Measurements from ENCODE around the gene ARMC9. TPM values are rescaled to one million over a fixed set of nuclear protein-coding genes. Genes with fewer than 3 reads are reported as not detected.

ARMC9 gene
- total RNA-seq, 6 donors from 2014 or later = 26.7 to 145 (median 61.0) TPM

DNA sequence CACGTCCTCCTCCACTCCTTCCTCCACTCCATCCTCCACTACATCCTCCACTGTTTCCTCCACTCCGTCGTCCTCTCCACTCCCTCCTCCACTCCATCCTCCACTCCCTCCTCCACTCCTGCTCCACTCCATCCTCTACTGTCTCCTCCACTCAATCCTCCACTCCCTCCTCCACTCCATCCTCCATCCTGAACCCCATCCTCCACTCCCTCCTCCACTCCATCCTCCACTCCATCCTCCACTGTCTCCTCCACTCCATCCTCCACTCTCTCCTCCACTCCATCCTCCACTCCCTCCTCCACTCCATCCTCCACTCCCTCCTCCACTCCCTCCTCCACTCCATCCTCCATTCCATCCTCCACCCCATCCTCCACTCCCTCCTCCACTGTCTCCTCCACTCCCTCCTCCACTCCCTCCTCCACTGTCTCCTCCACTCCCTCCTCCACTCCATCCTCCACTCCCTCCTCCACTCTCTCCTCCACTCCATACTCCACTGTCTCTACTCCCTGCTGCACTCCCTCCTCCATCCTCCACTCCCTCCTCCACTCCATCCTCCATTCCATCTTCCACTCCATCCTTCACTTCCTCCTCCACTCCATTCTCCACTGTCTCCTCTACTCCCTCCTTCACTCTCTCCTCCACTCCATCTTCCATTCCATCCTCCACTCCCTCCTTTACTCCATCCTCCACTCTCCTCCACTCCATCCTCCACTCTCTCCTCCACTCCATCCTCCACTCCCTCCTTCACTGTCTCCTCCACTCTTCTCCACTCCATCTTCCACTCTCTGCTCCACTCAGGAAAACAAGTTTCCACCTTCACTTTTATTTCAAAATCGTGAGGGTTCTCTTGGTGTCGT, 182.8 kb downstream of the ARMC9 start:
- Histone ChIP-seq H3K36me3 (no peaks in the 10 kb centered on the region), H3K4me1 (no peaks in the 10 kb centered on the region), H3K4me3 (no peak overlapping the region), H3K27ac (no peak overlapping the region), H3K27me3 (no peaks in the 10 kb centered on the region), H3K9me3 (peaks cover 0 to 8% (median 4%) of the 10 kb centered on the region in 4 donors)
- DNase-seq = no peak
- ATAC-seq (ENCODE audit: low FRiP score in 2 of 2) = no peak
- WGBS, 2 donors = 86 to 89% methylated on average over 5 of the region's 5 CpGs
- TF ChIP-seq POLR2AphosphoS5 (IDR thresholded peaks at IDR 0.05) = no peak
- no peak for TF ChIP-seq CTCF (IDR thresholded peaks at IDR 0.05)
- no peak for TF ChIP-seq EP300 (IDR thresholded peaks at IDR 0.05)
- TF ChIP-seq POLR2A (IDR thresholded peaks at IDR 0.05) = no peak

DNA sequence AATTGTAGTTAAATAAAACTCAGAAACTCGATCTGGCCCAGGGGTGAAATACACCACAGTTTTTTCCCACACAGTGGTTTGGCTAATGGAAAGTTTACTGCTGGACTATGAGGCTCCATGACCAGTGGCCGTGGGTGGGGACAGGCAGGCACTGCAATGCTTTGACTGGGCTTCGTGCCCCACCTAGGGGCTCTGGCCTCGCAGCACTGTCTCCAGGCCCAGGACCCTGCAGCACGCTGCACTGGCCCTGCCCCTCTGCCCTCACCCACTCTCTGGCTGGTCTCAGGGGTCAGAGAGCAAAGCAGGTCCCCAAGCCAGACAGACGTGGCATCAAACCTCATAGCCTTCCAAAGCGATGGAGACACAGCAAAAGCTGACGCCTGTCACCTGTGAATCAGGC, 183.7 kb downstream of the ARMC9 start:
- no peaks in the 10 kb centered on the region for H3K27me3 ChIP-seq
- no peak for DNase-seq
- WGBS, 2 donors = 84 to 99% methylated on average over 5 to 8 of the region's 8 CpGs
- no peaks in the 10 kb centered on the region for H3K4me1 ChIP-seq
- no peak for TF ChIP-seq EP300 (IDR thresholded peaks at IDR 0.05)
- TF ChIP-seq CTCF (IDR thresholded peaks at IDR 0.05) = no peak
- TF ChIP-seq POLR2AphosphoS5 (IDR thresholded peaks at IDR 0.05) = no peak
- no peak for TF ChIP-seq POLR2A (IDR thresholded peaks at IDR 0.05)
- H3K36me3 ChIP-seq = no peaks in the 10 kb centered on the region
- peaks cover 0 to 8% (median 4%) of the 10 kb centered on the region in 4 donors for H3K9me3 ChIP-seq
- no peak overlapping the region for H3K4me3 ChIP-seq
- H3K27ac ChIP-seq = no peak overlapping the region
- no peak for ATAC-seq (ENCODE audit: low FRiP score in 2 of 2)

GRCh38 chr2:231383416-231384108, 185.1 kb downstream of the ARMC9 start:
- H3K36me3 ChIP-seq = no peaks in the 10 kb centered on the region
- no peaks in the 10 kb centered on the region for H3K27me3 ChIP-seq
- H3K9me3 ChIP-seq = peaks cover 0 to 8% (median 4%) of the 10 kb centered on the region in 4 donors
- H3K4me3 ChIP-seq = no peak overlapping the region
- WGBS, 2 donors = 66 to 73% methylated on average over 9 to 15 of the region's 15 CpGs
- no peaks in the 10 kb centered on the region for H3K4me1 ChIP-seq
- no peak for DNase-seq
- ATAC-seq (ENCODE audit: low FRiP score in 2 of 2) = no peak
- TF ChIP-seq CTCF (IDR thresholded peaks at IDR 0.05) = no peak
- no peak for TF ChIP-seq POLR2A (IDR thresholded peaks at IDR 0.05)
- TF ChIP-seq POLR2AphosphoS5 (IDR thresholded peaks at IDR 0.05) = no peak
- TF ChIP-seq EP300 (IDR thresholded peaks at IDR 0.05) = no peak
- no peak overlapping the region for H3K27ac ChIP-seq

DNA sequence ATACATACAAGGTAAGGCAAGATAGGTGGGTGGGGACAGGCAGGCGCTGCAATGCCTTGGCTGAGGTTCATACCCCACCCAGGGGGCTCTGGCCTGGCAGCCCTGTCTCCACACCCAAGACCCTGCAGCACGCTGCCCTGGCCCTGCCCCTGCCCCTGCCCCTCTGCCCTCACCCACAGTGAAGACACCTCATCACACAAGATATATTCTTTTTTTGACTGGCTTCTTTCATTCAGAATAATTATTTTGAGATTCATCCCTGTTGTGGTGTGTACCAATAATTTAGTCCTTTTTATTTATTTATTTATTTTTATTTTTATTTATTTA, 185.6 kb downstream of the ARMC9 start:
- Histone ChIP-seq H3K9me3 (peaks cover 0 to 8% (median 4%) of the 10 kb centered on the region in 4 donors), H3K27me3 (no peaks in the 10 kb centered on the region), H3K4me3 (no peak overlapping the region), H3K4me1 (no peaks in the 10 kb centered on the region), H3K27ac (no peak overlapping the region), H3K36me3 (no peaks in the 10 kb centered on the region)
- TF ChIP-seq EP300 (IDR thresholded peaks at IDR 0.05) = no peak
- no peak for TF ChIP-seq POLR2AphosphoS5 (IDR thresholded peaks at IDR 0.05)
- TF ChIP-seq POLR2A (IDR thresholded peaks at IDR 0.05) = no peak
- TF ChIP-seq CTCF (IDR thresholded peaks at IDR 0.05) = no peak
- no peak for ATAC-seq (ENCODE audit: low FRiP score in 2 of 2)
- no peak for DNase-seq
- WGBS, 2 donors = 85 to 97% methylated on average over 2 of the region's 2 CpGs

Measured in upper lobe of left lung (tissue), 6 donors.